ENCODE results near the gene PRKCE. TPM values are rescaled to one million over a fixed set of nuclear protein-coding genes. Genes with fewer than 3 reads are reported as not detected.

Gene PRKCE
- total and polyA plus RNA-seq, 2 donors (not counting 3 experiments of a cell fraction or from before 2014, with no cell fraction given): 27.9 to 33.9 TPM

GRCh38 chr2:45806563-45807358, 155.3 kb downstream of the PRKCE start:
- no peak for TF ChIP-seq MYC (IDR thresholded peaks at IDR 0.05; ENCODE audit: low read depth, low read length)
- TF ChIP-seq EZH2 (IDR thresholded peaks at IDR 0.05; ENCODE audit: borderline replicate concordance, low read depth, low read length, severe bottlenecking): no peak
- no peak for TF ChIP-seq POLR2AphosphoS5 (IDR thresholded peaks at IDR 0.05; ENCODE audit: insufficient read depth, low read depth, low read length)
- no peak for TF ChIP-seq CTCF (IDR thresholded peaks at IDR 0.05; ENCODE audit: extremely low read depth in 1 of 2, insufficient read depth in 1 of 2, low read depth in 1 of 2, low read length in 2 of 2)
- TF ChIP-seq POLR2A (IDR thresholded peaks at IDR 0.05; ENCODE audit: low read depth, low read length): no peak
- no peak for TF ChIP-seq FOS (IDR thresholded peaks at IDR 0.05; ENCODE audit: borderline replicate concordance, insufficient read depth, low read length)
- TF ChIP-seq MAX (IDR thresholded peaks at IDR 0.05; ENCODE audit: insufficient read depth, insufficient read length): no peak
- TF ChIP-seq GATA2 (IDR thresholded peaks at IDR 0.05; ENCODE audit: insufficient read depth, insufficient read length, low read depth, low read length): no peak
- no peak for TF ChIP-seq JUN (IDR thresholded peaks at IDR 0.05; ENCODE audit: borderline replicate concordance, insufficient read depth, insufficient read length, low read depth)
- Histone ChIP-seq H3K36me3 (ENCODE audit: control insufficient read depth in 2 of 2, extremely low read depth in 1 of 2, insufficient read depth in 2 of 2, low read length in 2 of 2) (no peaks in the 10 kb centered on the region), H4K20me1 (replicated peaks; ENCODE audit: control insufficient read depth, extremely low read depth, insufficient read depth, low read length) (no peaks in the 10 kb centered on the region), H3K9me3 (replicated peaks; ENCODE audit: control insufficient read depth, insufficient read depth, low read length) (no peaks in the 10 kb centered on the region), H3K79me2 (ENCODE audit: control insufficient read depth, insufficient read depth, low read length) (no peaks in the 10 kb centered on the region), H3K9ac (replicated peaks; ENCODE audit: extremely low read depth, insufficient read depth, low read length) (no peak overlapping the region), H3K4me1 (ENCODE audit: control insufficient read depth, extremely low read depth, insufficient read depth, low read length) (peaks cover 8% of the 10 kb centered on the region), H3K9me1 (replicated peaks; ENCODE audit: control insufficient read depth, extremely low read depth, insufficient read depth, low read length) (no peaks in the 10 kb centered on the region), H3K4me3 (replicated peaks in 1 of 3; ENCODE audit: insufficient read depth in 1 of 3, low read depth in 1 of 3, low read length in 3 of 3) (no peak overlapping the region), H2AFZ (ENCODE audit: low read depth, low read length) (no peak overlapping the region), H3K27me3 (ENCODE audit: control insufficient read depth in 2 of 2, insufficient read depth in 2 of 2, low read length in 2 of 2) (no peaks in the 10 kb centered on the region), H3K27ac (ENCODE audit: insufficient read depth, low read depth, low read length) (no peak overlapping the region), H3K4me2 (ENCODE audit: insufficient read depth, low read length) (no peak overlapping the region)
- no peak for DNase-seq (ENCODE audit: low read depth, low spot score)
- ChIA-PET CTCF (interaction anchor here (0.7 to 2.9 kb wide), 3 partner anchors 9 to 23 kb away, joined by 3 to 8 read pairs (median 3); no protein-coding TSS in a partner anchor), POLR2A (no interaction called here)
- intact Hi-C loops (cut with micrococcal nuclease): no loop called here
- dilution Hi-C loops (cut with MboI; ENCODE audit: extremely low pct_ligation_motif_present, low sequenced_read_pairs): no loop called here
- FAIRE-seq: no peak
- no TSS peak for BruUV-seq (replicated peaks)
